Measurements from ENCODE around the gene PLPPR3. TPM values are rescaled to one million over a fixed set of nuclear protein-coding genes. Genes with fewer than 3 reads are reported as not detected.
A peak's percentile ranks its signal among the peaks of the same experiment; 100 is the strongest.

Gene PLPPR3
- total RNA-seq, 2 donors from 2014 or later: 0.27 to 20.3 TPM

GRCh38 chr19:803686-804418, 17.9 kb downstream of the PLPPR3 start:
- WGBS: 80% methylated on average over 29 of the region's 31 CpGs
- no peaks in the 10 kb centered on the region for H3K27me3 ChIP-seq (replicated peaks; ENCODE audit: insufficient read depth)
- no peak for DNase-seq (ENCODE audit: low spot score)
- peaks cover 42% of the 10 kb centered on the region for H3K4me1 ChIP-seq (replicated peaks)
- H3K4me3 ChIP-seq: no peak overlapping the region
- H3K27ac ChIP-seq: no peak overlapping the region
- intact Hi-C loops (cut with DNase I): loop anchor here (5.0 kb wide), 1 partner anchor 53 kb away; the partner anchor contains the start of gene CFD
- no peaks in the 10 kb centered on the region for H3K9me3 ChIP-seq
- TF ChIP-seq CTCF (IDR thresholded peaks at IDR 0.05) (no peak), POLR2AphosphoS5 (IDR thresholded peaks at IDR 0.05) (no peak), POLR2A (IDR thresholded peaks at IDR 0.05) (no peak)
- peaks cover 41 to 42% of the 10 kb centered on the region in 2 donors for H3K36me3 ChIP-seq

- H3K27me3 ChIP-seq (replicated peaks; ENCODE audit: insufficient read depth): no peaks in the 10 kb centered on the region
- H3K4me1 ChIP-seq (replicated peaks): peaks cover 42% of the 10 kb centered on the region
- no peak overlapping the region for H3K4me3 ChIP-seq
- intact Hi-C loops (cut with DNase I): loop anchor here (5.0 kb wide), 1 partner anchor 54 kb away; the partner anchor contains the start of gene CFD
- 68% methylated on average over 12 of the region's 17 CpGs for WGBS
- peaks cover 35 to 36% of the 10 kb centered on the region in 2 donors for H3K36me3 ChIP-seq
- H3K27ac ChIP-seq: peak overlapping the region; percentile 11 to 100
- TF ChIP-seq CTCF (IDR thresholded peaks at IDR 0.05): no peak
- TF ChIP-seq POLR2AphosphoS5 (IDR thresholded peaks at IDR 0.05): no peak
- TF ChIP-seq POLR2A (IDR thresholded peaks at IDR 0.05): no peak
- no peak for DNase-seq (ENCODE audit: low spot score)
- no peaks in the 10 kb centered on the region for H3K9me3 ChIP-seq
Observed at GRCh38 chr19:803099-803561, 18.6 kb downstream of the PLPPR3 start.

GRCh38 chr19:802498-803098, 19.2 kb downstream of the PLPPR3 start:
- Histone ChIP-seq H3K27me3 (replicated peaks; ENCODE audit: insufficient read depth) (no peaks in the 10 kb centered on the region), H3K36me3 (peaks cover 31% of the 10 kb centered on the region in 2 donors), H3K27ac (peak overlapping the region; percentile 11 to 100), H3K4me3 (peak overlapping the region in 1 of 2 donors; percentile 99), H3K4me1 (replicated peaks) (peaks cover 42% of the 10 kb centered on the region), H3K9me3 (no peaks in the 10 kb centered on the region)
- 27% methylated on average over 28 of the region's 28 CpGs for WGBS
- no peak for DNase-seq (ENCODE audit: low spot score)
- TF ChIP-seq POLR2A (IDR thresholded peaks at IDR 0.05) (no peak), CTCF (IDR thresholded peaks at IDR 0.05) (no peak), POLR2AphosphoS5 (IDR thresholded peaks at IDR 0.05) (no peak)
- intact Hi-C loops (cut with DNase I): loop anchor here (5.0 kb wide), 1 partner anchor 55 kb away; the partner anchor contains the start of gene CFD

- TF ChIP-seq POLR2AphosphoS5 (IDR thresholded peaks at IDR 0.05) (peak; percentile 12), CTCF (IDR thresholded peaks at IDR 0.05) (no peak)
- Histone ChIP-seq H3K27me3 (replicated peaks; ENCODE audit: insufficient read depth) (no peaks in the 10 kb centered on the region), H3K4me1 (replicated peaks) (peaks cover 42% of the 10 kb centered on the region), H3K36me3 (peaks cover 26 to 31% of the 10 kb centered on the region in 2 donors), H3K9me3 (no peaks in the 10 kb centered on the region), H3K27ac (peak overlapping the region; percentile 4 to 100), H3K4me3 (peak overlapping the region in 1 of 2 donors; percentile 99)
- intact Hi-C loops (cut with DNase I): loop anchor here (5.0 kb wide), 1 partner anchor 55 kb away; the partner anchor contains the start of gene CFD
- WGBS: 20% methylated on average over 23 of the region's 23 CpGs
- peak; percentile 61 for DNase-seq (ENCODE audit: low spot score)
Observed at GRCh38 chr19:801861-802497, 19.8 kb downstream of the PLPPR3 start.
